HCT116 (cell line): Measurements from ENCODE around the gene PRKX. TPM values are rescaled to one million over a fixed set of nuclear protein-coding genes. Genes with fewer than 3 reads are reported as not detected.

ENCODE experiments used
- ATAC-seq: fragments of 200-7000 bp; cut with Tn5 transposase; 2 replicates; pipeline ENCODE4 v1.9.1; 2020; ENCODE audit warnings: mild to moderate bottlenecking, moderate library complexity
- BruUV-seq: library from RNA; stranded (reverse); fragments of 400-500 nt; replicated peaks from 2 replicates; lab custom pipeline; 2021; lab: Mats Ljungman, UMichigan
- CTCF ChIA-PET: fragments of 300-600 bp; sonication (Branson Sonifier 250); formaldehyde crosslinking; loops from one replicate; lab custom pipeline; 2021; ENCODE audit warnings: antibody characterized with exemption; lab: Charles Lee
- POLR2A ChIA-PET: fragments of 300-600, 350-600 bp; sonication (Branson Sonifier 250); formaldehyde crosslinking; loops from one replicate; lab custom pipeline; 2021; ENCODE audit warnings: antibody characterized with exemption; lab: Charles Lee
- RAD21 ChIA-PET, 2 experiments: fragments of 300-600 bp; sonication (Branson Sonifier 250); formaldehyde crosslinking; loops; one replicate each; lab custom pipeline; 2023; ENCODE audit warnings: low total read pairs in 2 of 2; ENCODE audit not compliant: uncharacterized antibody in 2 of 2, unreplicated experiment in 2 of 2, low non-redundant PET in 1 of 2; lab: Charles Lee
- DNase-seq: peaks from one replicate; pipeline ENCODE4 v3.0.0-alpha.2; 2010; ENCODE audit warnings: low read depth, low spot score
- H2AFZ ChIP-seq: fragments of 200-600 bp; shearing (Covaris generic), sonication (generic); 2 replicates; pipeline ENCODE4 v1.6.1; 2017; ENCODE audit warnings: low read depth, mixed run types, mixed read lengths, antibody characterized with exemption, low read length; ENCODE audit not compliant: poor library complexity, severe bottlenecking
- H3K27ac ChIP-seq: 2 replicates; pipeline ENCODE4 v1.5.1; 2012; ENCODE audit warnings: low read depth, low read length
- H3K27me3 ChIP-seq: fragments of 200-600 bp; sonication (generic); 2 replicates; pipeline ENCODE4 v1.6.1; 2016; ENCODE audit warnings: mixed run types, low read length, mixed read lengths; ENCODE audit not compliant: insufficient read depth
- H3K36me3 ChIP-seq, 2 experiments: fragments of 200-500 bp in 1 of 2; fragments of 200-600 bp in 1 of 2; sonication (Bioruptor generic) in 1 of 2; sonication (generic) in 1 of 2; 2 replicates each; pipeline versions ENCODE4 v1.5.1 to v1.6.1; 2014 to 2016; ENCODE audit warnings: low read length in 2 of 2, inconsistent platforms in 1 of 2, mixed read lengths in 1 of 2, mixed run types in 1 of 2; ENCODE audit not compliant: insufficient read depth in 2 of 2, control insufficient read depth in 1 of 2
- H3K4me1 ChIP-seq, 2 experiments: fragments of 200-600 bp in 1 of 2; sonication (generic) in 1 of 2; 2 replicates each; pipeline versions ENCODE4 v1.5.1 to v1.6.1; 2012 to 2017; ENCODE audit warnings: low read length in 2 of 2, inconsistent platforms in 1 of 2, mild to moderate bottlenecking in 1 of 2, mixed read lengths in 1 of 2, mixed run types in 1 of 2, moderate library complexity in 1 of 2; ENCODE audit not compliant: insufficient read depth in 2 of 2, control insufficient read depth in 1 of 2
- H3K4me2 ChIP-seq: fragments of 200-600 bp; sonication (generic); 2 replicates; pipeline ENCODE4 v1.6.1; 2017; ENCODE audit warnings: mixed run types, low read length, mixed read lengths
- H3K4me3 ChIP-seq, 2 experiments: fragments of 200-600 bp in 1 of 2; sonication (generic) in 1 of 2; replicated peaks in 1 of 2; 2 replicates each; pipeline ENCODE4 v1.5.1; 2011 to 2016; ENCODE audit warnings: low read length in 2 of 2, control low read depth in 1 of 2, low read depth in 1 of 2, mild to moderate bottlenecking in 1 of 2, mixed read lengths in 1 of 2, mixed run types in 1 of 2
- H3K79me2 ChIP-seq: fragments of 200-600 bp; sonication (generic); 2 replicates; pipeline ENCODE4 v1.6.1; 2017; ENCODE audit warnings: mild to moderate bottlenecking, mixed run types, low read length, moderate library complexity, mixed read lengths; ENCODE audit not compliant: insufficient read depth
- H3K9ac ChIP-seq: fragments of 200-600 bp; sonication (generic); 2 replicates; pipeline ENCODE4 v1.6.1; 2016; ENCODE audit warnings: low read length, mixed read lengths
- H3K9me2 ChIP-seq: fragments of 200-600 bp; sonication (generic), shearing (Covaris generic); 2 replicates; pipeline ENCODE4 v1.6.1; 2017; ENCODE audit warnings: mixed run types, mild to moderate bottlenecking, moderate library complexity; ENCODE audit not compliant: insufficient read depth
- H3K9me3 ChIP-seq, 2 experiments: fragments of 200-500 bp in 1 of 2; fragments of 200-600 bp in 1 of 2; sonication (Bioruptor generic) in 1 of 2; sonication (generic) in 1 of 2; 2 replicates each; pipeline ENCODE4 v1.6.1; 2014 to 2017; ENCODE audit warnings: low read length in 2 of 2, mixed read lengths in 2 of 2, inconsistent platforms in 1 of 2, low read depth in 1 of 2, mild to moderate bottlenecking in 1 of 2, mixed run types in 1 of 2, moderate library complexity in 1 of 2; ENCODE audit not compliant: control insufficient read depth in 1 of 2, insufficient read depth in 1 of 2
- H4K20me1 ChIP-seq: fragments of 200-600 bp; sonication (generic), shearing (Covaris generic); 2 replicates; pipeline ENCODE4 v1.6.1; 2017; ENCODE audit warnings: mixed run types, mild to moderate bottlenecking, moderate library complexity; ENCODE audit not compliant: insufficient read depth
- CBX3 ChIP-seq: IDR thresholded peaks from 2 replicates; pipeline ENCODE4 v1.6.1; 2012; ENCODE audit warnings: low read depth
- CEBPB ChIP-seq: IDR thresholded peaks from 2 replicates; pipeline ENCODE4 v1.6.1; 2012; ENCODE audit warnings: low read depth
- EGR1 ChIP-seq: IDR thresholded peaks from 2 replicates; pipeline ENCODE4 v1.6.1; 2012; ENCODE audit warnings: low read depth
- EZH2 ChIP-seq: fragments of 200-600 bp; sonication (generic); IDR thresholded peaks from 2 replicates; pipeline ENCODE4 v1.6.1; 2017; ENCODE audit warnings: antibody characterized with exemption, mixed run types
- EZH2phosphoT487 ChIP-seq: fragments of 200-600 bp; IDR thresholded peaks from 2 replicates; pipeline ENCODE4 v1.6.1; 2018; ENCODE audit warnings: antibody characterized with exemption, borderline replicate concordance
- FOSL1 ChIP-seq: IDR thresholded peaks from 2 replicates; pipeline ENCODE4 v1.6.1; 2012; ENCODE audit warnings: low read depth
- JUND ChIP-seq: IDR thresholded peaks from 2 replicates; pipeline ENCODE4 v1.6.1; 2012
- POLR2A ChIP-seq: IDR thresholded peaks from 2 replicates; pipeline ENCODE4 v1.7.0; 2011; ENCODE audit warnings: borderline replicate concordance; ENCODE audit not compliant: insufficient read depth, insufficient read length; ENCODE audit errors: extremely low read depth
- POLR2AphosphoS5 ChIP-seq: IDR thresholded peaks from 2 replicates; pipeline ENCODE4 v1.6.1; 2011; ENCODE audit warnings: mild to moderate bottlenecking, low read depth, low read length, moderate library complexity
- RAD21 ChIP-seq: IDR thresholded peaks from 2 replicates; pipeline ENCODE4 v1.6.1; 2012; ENCODE audit warnings: low read depth, mild to moderate bottlenecking
- SIN3A ChIP-seq: IDR thresholded peaks from 2 replicates; pipeline ENCODE4 v1.6.1; 2012; ENCODE audit warnings: low read depth
- SP1 ChIP-seq: IDR thresholded peaks from 2 replicates; pipeline ENCODE4 v1.6.1; 2012; ENCODE audit warnings: low read depth
- SRF ChIP-seq: IDR thresholded peaks from 2 replicates; pipeline ENCODE4 v1.6.1; 2012; ENCODE audit warnings: low read depth
- TCF7L2 ChIP-seq: IDR thresholded peaks from 2 replicates; pipeline ENCODE4 v1.7.0; 2011; ENCODE audit warnings: borderline replicate concordance, inconsistent platforms; ENCODE audit not compliant: insufficient read depth, insufficient read length; ENCODE audit errors: extremely low read depth
- YY1 ChIP-seq: IDR thresholded peaks from 2 replicates; pipeline ENCODE4 v1.6.1; 2011; ENCODE audit warnings: low read length, low read depth, moderate library complexity, mild to moderate bottlenecking; ENCODE audit not compliant: insufficient replicate concordance; ENCODE audit errors: extremely low read depth
- ZNF274 ChIP-seq: fragments of 200-500 bp; sonication (Bioruptor generic); IDR thresholded peaks from 2 replicates; pipeline ENCODE4 v1.6.1; 2014; ENCODE audit warnings: mild to moderate bottlenecking, low read depth, low read length, inconsistent platforms
- intact Hi-C: fragments of 100-400 bp; cut with micrococcal nuclease; formaldehyde crosslinking; loops from 2 replicates; pipeline ENCODE4 v1.10.0; 2022
- total RNA-seq: library from RNA; stranded (reverse); gene quantifications from one replicate; pipeline ENCODE4 v1.2.1, GENCODE V29; 2021; ENCODE audit not compliant: unreplicated experiment
- TF ChIP-seq, protein P1 (sequence below): IDR thresholded peaks from 2 replicates; pipeline ENCODE4 v1.6.1; 2012

Gene PRKX
- total RNA-seq, 1 experiment from 2014 or later = 26.7 TPM

DNA sequence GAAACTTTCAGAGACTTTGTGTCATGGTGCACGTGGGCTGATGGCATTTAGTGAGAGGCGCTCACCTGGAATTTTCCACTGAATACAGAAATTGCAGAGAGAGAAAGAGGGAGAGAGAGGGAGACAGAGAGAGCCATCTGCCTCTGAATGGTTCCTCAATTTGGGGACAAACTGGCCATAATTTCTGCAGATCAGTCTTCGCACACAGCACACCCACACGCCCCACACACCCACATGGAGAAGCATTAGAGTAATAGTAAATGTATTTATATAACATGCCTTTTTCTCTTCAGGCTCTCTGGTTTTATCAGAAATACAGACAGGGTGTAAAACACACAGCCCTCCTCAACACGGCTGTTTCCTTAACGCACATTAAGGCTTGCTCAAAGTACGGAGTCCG is 38.6 kb downstream of the PRKX start:
- Histone ChIP-seq H4K20me1 (no peaks in the 10 kb centered on the region), H3K4me1 (no peaks in the 10 kb centered on the region), H3K27ac (no peak overlapping the region), H3K27me3 (no peaks in the 10 kb centered on the region), H3K9me3 (no peaks in the 10 kb centered on the region), H3K79me2 (no peaks in the 10 kb centered on the region), H3K4me2 (no peak overlapping the region), H3K36me3 (no peaks in the 10 kb centered on the region; a peak in 1 of 4 replicates), H3K9me2 (no peaks in the 10 kb centered on the region), H3K9ac (no peak overlapping the region), H3K4me3 (no peak overlapping the region), H2AFZ (no peak overlapping the region)
- CTCF ChIA-PET = no interaction called here
- TF ChIP-seq ZNF274 (no peak), TCF7L2 (no peak), EZH2 (no peak), EGR1 (no peak), RAD21 (no peak), JUND (no peak), POLR2AphosphoS5 (no peak), FOSL1 (no peak), CBX3 (no peak), EZH2phosphoT487 (no peak), POLR2A (no peak), CEBPB (no peak), SP1 (no peak), SRF (no peak), YY1 (no peak), SIN3A (no peak)
- TF ChIP-seq, protein P1, sequence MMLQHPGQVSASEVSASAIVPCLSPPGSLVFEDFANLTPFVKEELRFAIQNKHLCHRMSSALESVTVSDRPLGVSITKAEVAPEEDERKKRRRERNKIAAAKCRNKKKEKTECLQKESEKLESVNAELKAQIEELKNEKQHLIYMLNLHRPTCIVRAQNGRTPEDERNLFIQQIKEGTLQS = no peak
- RAD21 ChIA-PET = no interaction called here
- POLR2A ChIA-PET = no interaction called here
- intact Hi-C loops = no loop called here
- ATAC-seq = no peak
- BruUV-seq = no TSS peak
- no peak for DNase-seq
